Neural cell (in vitro differentiated cells): ENCODE results near the gene SARS2. TPM values are rescaled to one million over a fixed set of nuclear protein-coding genes. Genes with fewer than 3 reads are reported as not detected.

Source experiments
- H2AFZ ChIP-seq: fragments of 200-600, 300-800 bp; sonication (generic), shearing (Covaris generic); 2 replicates; pipeline ENCODE4 v1.6.0; 2014; ENCODE audit warnings: low read depth, mild to moderate bottlenecking, antibody characterized with exemption, low read length, moderate library complexity
- H3F3A ChIP-seq: fragments of 200-600 bp; shearing (Covaris generic); 2 replicates; pipeline ENCODE4 v1.6.1; 2016; ENCODE audit warnings: mild to moderate bottlenecking, moderate library complexity, mixed read lengths, antibody characterized with exemption, low read length; ENCODE audit not compliant: insufficient read depth, poor library complexity, severe bottlenecking
- H3K27ac ChIP-seq: fragments of 200-600, 300-800 bp; sonication (generic), shearing (Covaris generic); 2 replicates; pipeline ENCODE4 v1.5.1; 2014; ENCODE audit warnings: mild to moderate bottlenecking, low read length, moderate library complexity
- H3K27me3 ChIP-seq: fragments of 300-800, 200-600 bp; sonication (generic), shearing (Covaris generic); 2 replicates; pipeline ENCODE4 v1.6.0; 2014; ENCODE audit warnings: mild to moderate bottlenecking, low read depth, low read length, moderate library complexity; ENCODE audit not compliant: insufficient read depth
- H3K36me3 ChIP-seq: fragments of 300-800, 200-600 bp; sonication (generic), shearing (Covaris generic); 2 replicates; pipeline ENCODE4 v1.5.1; 2014; ENCODE audit warnings: mild to moderate bottlenecking, antibody characterized with exemption, low read length, moderate library complexity; ENCODE audit not compliant: insufficient read depth
- H3K4me2 ChIP-seq: fragments of 300-800, 200-600 bp; sonication (generic), shearing (Covaris generic); 2 replicates; pipeline ENCODE4 v1.6.0; 2014; ENCODE audit warnings: mild to moderate bottlenecking, low read length
- H3K4me3 ChIP-seq: fragments of 300-800, 200-600 bp; sonication (generic), shearing (Covaris generic); 2 replicates; pipeline ENCODE4 v1.5.1; 2014; ENCODE audit warnings: mild to moderate bottlenecking, low read length, moderate library complexity
- H3K79me2 ChIP-seq: fragments of 200-600 bp; shearing (Covaris generic); replicated peaks from 2 replicates; pipeline ENCODE4 v1.6.0; 2014; ENCODE audit warnings: mild to moderate bottlenecking, low read length, moderate library complexity; ENCODE audit not compliant: insufficient read depth
- H3K9ac ChIP-seq: fragments of 300-800, 200-600 bp; sonication (generic), shearing (Covaris generic); 2 replicates; pipeline ENCODE4 v1.6.1; 2016; ENCODE audit warnings: mild to moderate bottlenecking, low read length, mixed read lengths
- H3K9me2 ChIP-seq: fragments of 200-600 bp; shearing (Covaris generic); 2 replicates; pipeline ENCODE4 v1.6.1; 2016; ENCODE audit warnings: mild to moderate bottlenecking, low read length, mixed read lengths; ENCODE audit not compliant: insufficient read depth
- H3K9me3 ChIP-seq: fragments of 200-600, 300-800 bp; sonication (generic), shearing (Covaris generic); 2 replicates; pipeline ENCODE4 v1.6.1; 2016; ENCODE audit warnings: mild to moderate bottlenecking, mixed run types, low read length, moderate library complexity, mixed read lengths
- H4K20me1 ChIP-seq: fragments of 200-600 bp; shearing (Covaris generic); 2 replicates; pipeline ENCODE4 v1.6.1; 2016; ENCODE audit warnings: mild to moderate bottlenecking, mixed run types; ENCODE audit not compliant: insufficient read depth
- CTCF ChIP-seq: fragments of 450-650 bp; IDR thresholded peaks from 2 replicates; pipeline ENCODE4 v1.5.1; 2014; ENCODE audit warnings: antibody characterized with exemption, mild to moderate bottlenecking, moderate library complexity; ENCODE audit not compliant: poor library complexity, severe bottlenecking
- EP300 ChIP-seq: fragments of 450-650 bp; conservative IDR thresholded peaks from 2 replicates; pipeline ENCODE4 v1.6.1; 2014; ENCODE audit warnings: antibody characterized with exemption, mild to moderate bottlenecking, moderate library complexity; ENCODE audit not compliant: poor library complexity, severe bottlenecking
- EZH2 ChIP-seq: fragments of 200-600, 300-800 bp; shearing (Covaris generic), sonication (generic); IDR thresholded peaks from 2 replicates; pipeline ENCODE4 v1.6.1; 2014; ENCODE audit warnings: antibody characterized with exemption, low read length, borderline replicate concordance, mild to moderate bottlenecking; ENCODE audit not compliant: insufficient read depth, poor library complexity, severe bottlenecking
- MXI1 ChIP-seq: fragments of 450-650 bp; conservative IDR thresholded peaks from 2 replicates; pipeline ENCODE4 v1.6.1; 2014; ENCODE audit warnings: antibody characterized with exemption, mild to moderate bottlenecking; ENCODE audit not compliant: poor library complexity, severe bottlenecking
- POLR2AphosphoS5 ChIP-seq: IDR thresholded peaks from 2 replicates; pipeline ENCODE4 v1.6.1; 2012
- RAD21 ChIP-seq: fragments of 450-650 bp; conservative IDR thresholded peaks from 2 replicates; pipeline ENCODE4 v1.6.1; 2014; ENCODE audit warnings: antibody characterized with exemption, mild to moderate bottlenecking, moderate library complexity
- REST ChIP-seq: IDR thresholded peaks from 2 replicates; pipeline ENCODE4 v1.6.1; 2012; ENCODE audit warnings: borderline replicate concordance
- SMC3 ChIP-seq: fragments of 450-650 bp; conservative IDR thresholded peaks from 2 replicates; pipeline ENCODE4 v1.6.1; 2014; ENCODE audit warnings: antibody characterized with exemption, mild to moderate bottlenecking, moderate library complexity; ENCODE audit not compliant: poor library complexity
- TAF1 ChIP-seq: IDR thresholded peaks from 2 replicates; pipeline ENCODE4 v1.6.1; 2012; ENCODE audit warnings: low read depth
- polyA plus RNA-seq: library from polyadenylated mRNA; depleted of rRNA; stranded (reverse); fragments of >200 nt; gene quantifications from 2 replicates; pipeline ENCODE4 v1.2.3, GENCODE V29; 2014

SARS2 gene
- polyA plus RNA-seq, 1 donor from 2014 or later, result 14.6 TPM

- Histone ChIP-seq H3K79me2 (no peaks in the 10 kb centered on the region), H3F3A (no peaks in the 10 kb centered on the region), H3K4me3 (no peak overlapping the region), H3K9me2 (no peaks in the 10 kb centered on the region), H3K9me3 (no peaks in the 10 kb centered on the region), H3K27ac (no peak overlapping the region), H3K27me3 (no peaks in the 10 kb centered on the region), H3K4me2 (no peak overlapping the region), H2AFZ (no peak overlapping the region), H3K36me3 (no peaks in the 10 kb centered on the region), H4K20me1 (no peaks in the 10 kb centered on the region), H3K9ac (no peak overlapping the region)
- no peak for TF ChIP-seq RAD21
- TF ChIP-seq TAF1, result no peak
- TF ChIP-seq EZH2, result no peak
- TF ChIP-seq REST, result no peak
- no peak for TF ChIP-seq CTCF
- no peak for TF ChIP-seq MXI1
- no peak for TF ChIP-seq POLR2AphosphoS5
- no peak for TF ChIP-seq SMC3
These were observed 9.8 kb downstream of the SARS2 start for GRCh38 chr19:38920602-38921419.

- no peak overlapping the region for H3K9ac ChIP-seq
These were observed 10.5 kb downstream of the SARS2 start for GRCh38 chr19:38919837-38920601.

More at GRCh38 chr19:38919837-38920601, 10.5 kb downstream of the SARS2 start:
- no peak overlapping the region for H3K4me2 ChIP-seq
- H2AFZ ChIP-seq, result no peak overlapping the region
- TF ChIP-seq POLR2AphosphoS5, result no peak
- TF ChIP-seq SMC3, result no peak
- no peak for TF ChIP-seq CTCF
- TF ChIP-seq RAD21, result no peak
- no peak for TF ChIP-seq EZH2
- TF ChIP-seq MXI1, result no peak
- no peak for TF ChIP-seq TAF1
- TF ChIP-seq REST, result no peak
- no peak for TF ChIP-seq EP300
- H3F3A ChIP-seq, result no peaks in the 10 kb centered on the region
- H3K36me3 ChIP-seq, result no peaks in the 10 kb centered on the region
- H3K79me2 ChIP-seq, result no peaks in the 10 kb centered on the region
- no peaks in the 10 kb centered on the region for H4K20me1 ChIP-seq
- H3K9me3 ChIP-seq, result no peaks in the 10 kb centered on the region
- no peak overlapping the region for H3K27ac ChIP-seq
- no peak overlapping the region for H3K4me3 ChIP-seq
- H3K9me2 ChIP-seq, result no peaks in the 10 kb centered on the region
- H3K27me3 ChIP-seq, result no peaks in the 10 kb centered on the region
